Activated CD8-positive, alpha-beta memory T cell treated with anti-CD3 and anti-CD28 coated beads, Interleukin-2, amount 50 U/mL, for 1 hour (primary cell): Measurements from ENCODE around the gene POLR3K.

Experiments used
- DNase-seq: peaks from one replicate; pipeline ENCODE4 v3.0.0-alpha.2; 2020; ENCODE audit errors: extremely low read depth

POLR3K gene

DNA sequence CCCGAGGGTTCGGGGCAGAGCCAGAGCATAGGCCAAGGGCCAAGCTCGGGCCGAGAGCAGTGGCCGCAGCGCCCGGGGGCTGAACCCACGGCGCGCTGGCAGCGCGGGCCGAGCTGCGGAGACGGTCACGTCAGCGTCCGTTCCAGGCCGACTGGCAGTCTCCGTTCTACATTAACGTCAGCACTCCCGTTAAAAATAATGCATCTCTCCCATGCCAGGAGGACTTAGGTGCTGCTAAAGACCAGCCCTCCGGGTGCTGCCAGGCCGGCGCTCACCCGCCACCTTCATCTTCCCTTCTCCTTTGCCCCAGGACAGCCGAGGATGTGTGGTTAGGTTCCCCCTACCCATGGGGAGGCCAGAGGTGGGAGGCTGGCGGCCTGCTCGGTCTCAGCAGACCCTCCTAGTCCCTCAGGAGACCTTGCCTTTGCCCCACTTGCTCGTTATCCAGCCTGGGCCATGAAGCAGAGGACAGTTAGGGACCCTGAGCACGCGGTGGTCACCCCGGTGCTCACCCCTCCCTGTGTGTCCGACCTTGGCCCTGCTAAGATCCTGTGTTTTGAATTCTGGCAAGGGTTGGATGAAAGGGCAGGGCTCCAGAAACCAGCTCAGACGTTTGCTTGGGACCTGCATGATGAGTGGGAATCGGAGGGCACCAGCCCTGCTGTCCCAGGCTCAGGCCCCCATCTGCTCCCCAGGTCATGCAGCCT is 25.2 kb upstream of the POLR3K start:
- DNase-seq, result no peak

DNA sequence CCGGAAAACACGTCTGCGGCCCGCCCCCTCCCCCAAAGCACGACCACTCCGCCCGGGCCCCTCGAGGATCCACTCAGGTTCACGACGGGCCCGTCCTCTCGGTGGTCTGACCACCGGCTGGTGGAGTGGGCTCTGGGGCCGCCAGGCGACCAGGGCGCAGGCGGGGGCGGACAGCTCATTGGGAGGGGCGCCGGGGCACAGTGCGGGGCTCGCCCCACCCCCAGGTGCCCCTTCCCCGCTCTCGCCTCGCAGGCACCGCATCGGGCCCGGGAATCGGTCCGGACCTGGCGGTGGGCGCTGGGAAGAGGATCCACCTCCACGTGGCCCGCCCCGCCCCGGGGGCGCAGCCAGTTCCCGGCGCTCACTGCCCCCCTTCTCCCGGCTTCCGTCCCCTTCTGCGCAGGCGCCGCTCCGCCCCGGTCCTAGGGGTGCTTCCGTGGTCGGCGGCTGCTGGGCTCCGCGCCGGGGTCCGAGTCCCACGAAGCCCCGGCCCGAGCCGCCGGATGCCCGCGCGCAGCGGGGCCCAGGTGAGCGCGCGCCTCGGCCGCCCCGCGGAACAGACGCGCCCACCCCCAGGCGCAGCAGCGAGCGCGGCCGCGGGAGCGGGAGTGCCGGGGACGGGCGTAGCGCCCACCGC is 24.5 kb upstream of the POLR3K start, which contains the start of gene MPG:
MPG (plus strand) TSS at position 419 of the 637 bp plus-strand sequence; CDS start at position 504, 85 bp downstream.
- DNase-seq, result no peak

DNA sequence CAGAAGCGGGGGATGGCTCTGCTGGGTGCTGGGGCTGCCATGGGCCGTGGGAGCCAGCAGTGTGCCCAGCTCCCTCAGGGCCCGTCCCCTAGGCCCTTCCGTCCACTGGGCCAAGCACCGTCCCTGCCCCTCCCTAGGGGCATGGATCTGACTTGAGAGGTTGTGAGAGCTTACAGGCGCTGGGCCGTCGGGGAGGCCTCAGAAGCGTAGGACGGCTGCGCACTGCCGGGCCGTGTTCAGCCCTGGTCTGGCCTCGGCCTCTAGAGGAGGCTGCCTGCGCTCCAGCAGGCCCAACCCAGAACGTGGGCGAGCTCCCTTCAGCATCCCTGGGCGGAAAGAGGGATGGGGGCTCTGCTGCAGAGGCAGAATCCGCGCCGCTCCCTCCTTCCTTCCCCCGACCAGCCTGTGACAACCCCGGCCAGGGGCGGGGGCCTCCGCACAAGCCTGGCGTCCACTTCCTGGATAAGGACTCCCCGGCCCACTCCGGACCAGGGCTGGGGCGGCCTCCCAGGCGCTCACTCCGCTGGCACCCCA is 23.9 kb upstream of the POLR3K start:
- no peak for DNase-seq

DNA sequence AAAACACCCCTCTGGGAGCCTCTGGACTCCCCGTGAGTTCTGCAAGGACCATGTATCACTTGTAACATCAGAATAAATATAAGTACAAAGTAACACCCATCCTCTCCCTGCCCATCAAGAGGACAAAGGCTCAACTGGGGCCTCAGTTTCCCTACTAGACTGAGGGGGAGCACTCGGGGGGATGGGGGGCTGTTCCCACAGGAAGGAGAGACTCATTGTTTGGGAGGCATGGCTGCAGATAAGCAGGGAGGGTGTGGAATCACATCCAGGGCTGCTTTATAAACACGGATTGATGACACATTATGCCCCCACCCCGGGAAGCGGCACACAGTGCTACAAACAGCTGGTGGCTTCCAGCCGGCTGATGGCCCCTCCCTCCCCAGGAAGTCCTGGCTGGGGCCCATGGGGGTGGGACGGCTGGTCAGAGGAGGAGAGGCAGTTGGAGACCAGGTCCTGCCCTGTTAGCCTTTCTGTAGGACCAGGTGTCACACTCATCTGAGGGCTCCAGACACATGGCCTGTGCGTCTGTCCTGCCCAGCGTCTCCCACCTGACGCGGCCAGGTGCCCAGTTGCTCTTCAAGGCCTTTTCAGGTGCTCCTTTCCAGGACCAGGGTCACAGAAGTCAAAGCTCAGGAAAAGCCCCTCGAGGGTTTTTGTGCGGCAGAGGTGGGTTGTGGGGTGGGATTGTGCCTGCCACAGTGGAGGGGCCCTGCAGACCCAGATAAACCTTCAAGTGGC is 23.3 kb upstream of the POLR3K start:
- no peak for DNase-seq

DNA sequence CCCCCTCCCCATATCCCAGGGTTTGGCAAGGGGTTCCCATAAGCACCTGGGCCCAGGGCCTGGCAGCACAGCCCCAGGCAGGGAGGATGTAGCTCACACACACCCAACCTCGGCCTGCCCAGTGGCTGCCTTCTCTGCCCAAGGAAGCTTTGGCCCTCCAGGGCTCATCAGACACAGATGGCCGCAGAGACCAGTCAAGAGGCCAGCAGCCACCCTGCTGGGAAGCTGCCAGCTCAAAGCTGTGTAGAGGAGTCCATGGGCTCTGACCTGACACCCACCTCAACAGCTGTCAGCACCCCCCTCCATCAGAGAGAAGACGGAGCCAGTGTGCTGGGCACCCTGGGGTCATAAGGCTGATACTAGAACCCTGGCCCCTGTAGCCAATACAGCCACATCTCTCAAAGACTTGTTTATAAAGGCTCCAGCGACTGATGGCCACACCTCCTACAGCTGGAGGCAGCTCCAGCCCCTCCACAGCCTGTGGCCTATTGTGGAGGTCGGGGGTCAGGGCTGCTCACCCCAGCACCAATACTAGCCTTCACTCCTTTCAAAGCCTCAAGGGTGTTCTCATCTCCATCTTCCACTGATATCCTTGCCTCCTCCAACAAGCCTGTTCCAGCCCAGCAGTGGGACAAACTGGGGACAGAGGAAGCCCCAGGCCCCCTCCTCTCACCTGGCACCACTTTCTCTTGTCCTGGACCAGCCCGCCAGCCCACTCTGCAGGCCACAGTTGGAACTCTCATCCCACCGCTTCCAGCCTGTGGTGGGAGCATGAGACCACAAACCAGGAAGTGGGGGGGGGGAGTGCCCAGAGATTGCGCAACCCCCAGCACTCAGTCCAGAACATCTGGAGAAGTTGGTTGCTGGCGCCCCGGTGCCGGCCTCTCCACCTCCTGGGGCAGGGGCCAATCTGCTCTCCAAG is 22.4 kb upstream of the POLR3K start:
- no peak for DNase-seq

DNA sequence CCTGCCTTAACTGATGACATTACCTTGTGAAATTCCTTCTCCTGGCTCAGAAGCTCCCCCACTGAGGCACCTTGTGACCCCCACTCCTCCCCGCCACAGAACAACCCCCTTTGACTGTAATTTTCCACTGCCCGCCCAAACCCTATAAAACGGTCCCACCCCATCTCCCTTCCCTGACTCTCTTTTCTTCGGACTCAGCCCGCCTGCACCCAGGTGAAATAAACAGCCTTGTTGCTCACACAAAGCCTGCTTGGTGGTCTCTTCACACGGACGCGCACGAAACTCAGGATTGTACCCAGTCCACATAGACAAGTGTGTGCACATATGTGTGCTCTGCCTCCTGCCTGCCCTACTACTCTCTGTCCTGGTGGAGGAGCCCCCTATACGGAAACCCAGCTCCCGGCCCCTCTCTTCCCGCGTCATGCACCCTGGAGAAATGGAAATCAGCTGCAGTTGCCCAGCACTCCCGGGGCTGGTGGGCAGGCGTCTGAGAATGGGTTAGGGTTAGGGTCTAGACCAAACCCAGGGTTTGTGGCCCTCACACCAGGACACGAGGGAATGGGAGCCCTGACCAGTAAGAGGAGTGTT is 21.4 kb upstream of the POLR3K start:
- no peak for DNase-seq

DNA sequence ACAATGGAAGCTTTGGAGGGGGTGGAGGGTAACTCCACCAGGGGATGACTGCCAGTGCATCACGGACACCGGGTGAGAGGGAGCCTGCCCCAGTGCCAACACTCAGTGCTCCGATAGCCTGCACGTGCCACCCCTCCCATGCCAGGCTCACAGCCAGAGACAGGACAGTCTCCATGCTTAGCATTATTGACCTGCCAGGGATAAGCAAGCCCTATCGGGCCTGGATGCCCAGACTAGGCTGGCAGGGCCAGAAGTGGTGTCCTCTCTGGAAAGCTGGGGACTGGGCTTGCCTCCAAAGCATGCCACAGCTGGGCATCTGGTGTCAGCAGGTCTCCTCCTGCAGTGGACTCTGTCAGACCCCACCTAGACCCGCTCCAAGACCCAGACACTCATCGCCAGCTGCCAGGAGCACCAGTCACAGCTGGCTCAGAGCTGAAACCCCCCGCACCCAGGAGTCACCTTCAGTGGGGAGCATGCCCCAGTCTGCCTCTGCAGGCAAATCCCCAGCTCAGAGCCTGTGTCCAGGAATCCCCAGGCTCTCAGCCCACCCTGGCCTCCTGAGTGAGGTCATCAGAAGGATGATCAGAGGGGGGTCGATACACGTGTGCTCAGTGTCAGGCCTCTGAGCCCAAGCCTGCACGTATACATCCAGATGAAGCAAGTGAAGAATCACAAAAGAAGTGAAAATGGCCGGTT is 20.8 kb upstream of the POLR3K start:
- DNase-seq, result no peak

DNA sequence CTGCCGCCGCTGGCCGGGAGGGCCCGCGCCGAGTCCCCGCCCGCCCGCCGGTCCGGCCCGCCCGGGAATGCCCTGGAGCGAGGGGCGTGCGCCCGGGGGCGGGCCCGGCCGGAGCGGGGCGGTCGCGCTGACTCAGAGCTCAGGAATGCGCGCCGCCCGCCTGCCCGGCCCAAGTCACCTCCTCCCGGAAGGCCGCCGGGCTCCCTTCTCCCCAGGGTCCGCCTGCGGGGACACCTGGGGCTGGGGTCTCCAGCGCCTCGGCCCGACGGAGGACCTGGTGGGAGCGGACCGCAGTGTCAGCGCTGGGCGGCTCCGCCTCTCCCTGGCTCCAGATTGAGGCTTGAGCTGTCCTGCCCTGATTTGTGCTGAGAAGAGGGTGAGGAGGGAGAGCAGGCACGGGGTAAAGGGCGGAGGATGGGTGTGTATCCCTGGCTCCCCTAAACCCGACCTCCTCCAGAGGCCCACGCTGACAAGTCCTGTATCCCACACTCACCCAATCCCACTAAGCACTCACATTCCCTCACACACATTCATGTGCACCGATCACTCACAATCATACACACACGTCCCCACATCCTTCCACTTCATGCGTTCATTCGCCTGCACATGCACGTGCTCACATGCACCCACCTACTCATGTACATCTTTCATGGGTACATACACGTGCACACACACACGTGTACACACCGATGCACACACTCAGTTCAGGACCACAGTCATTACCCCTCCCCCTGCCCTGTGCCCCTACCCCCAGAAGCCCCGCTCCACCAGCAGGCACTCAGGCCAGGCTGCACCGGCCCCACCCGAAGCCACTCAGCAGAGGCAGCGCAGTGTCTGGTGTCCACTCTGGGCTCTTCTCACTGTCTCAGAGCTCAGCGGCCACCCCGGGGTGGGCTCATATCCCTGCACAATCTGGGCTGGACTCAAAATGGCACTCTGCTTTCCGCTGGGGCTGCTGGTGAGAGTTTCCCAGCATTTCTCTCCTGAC is 19.4 kb upstream of the POLR3K start, which contains the start of gene RHBDF1:
RHBDF1 (minus strand) TSS at position 71 of the 988 bp plus-strand sequence. CDS start 7,616 bp downstream, outside the sequence.
- DNase-seq, result no peak

DNA sequence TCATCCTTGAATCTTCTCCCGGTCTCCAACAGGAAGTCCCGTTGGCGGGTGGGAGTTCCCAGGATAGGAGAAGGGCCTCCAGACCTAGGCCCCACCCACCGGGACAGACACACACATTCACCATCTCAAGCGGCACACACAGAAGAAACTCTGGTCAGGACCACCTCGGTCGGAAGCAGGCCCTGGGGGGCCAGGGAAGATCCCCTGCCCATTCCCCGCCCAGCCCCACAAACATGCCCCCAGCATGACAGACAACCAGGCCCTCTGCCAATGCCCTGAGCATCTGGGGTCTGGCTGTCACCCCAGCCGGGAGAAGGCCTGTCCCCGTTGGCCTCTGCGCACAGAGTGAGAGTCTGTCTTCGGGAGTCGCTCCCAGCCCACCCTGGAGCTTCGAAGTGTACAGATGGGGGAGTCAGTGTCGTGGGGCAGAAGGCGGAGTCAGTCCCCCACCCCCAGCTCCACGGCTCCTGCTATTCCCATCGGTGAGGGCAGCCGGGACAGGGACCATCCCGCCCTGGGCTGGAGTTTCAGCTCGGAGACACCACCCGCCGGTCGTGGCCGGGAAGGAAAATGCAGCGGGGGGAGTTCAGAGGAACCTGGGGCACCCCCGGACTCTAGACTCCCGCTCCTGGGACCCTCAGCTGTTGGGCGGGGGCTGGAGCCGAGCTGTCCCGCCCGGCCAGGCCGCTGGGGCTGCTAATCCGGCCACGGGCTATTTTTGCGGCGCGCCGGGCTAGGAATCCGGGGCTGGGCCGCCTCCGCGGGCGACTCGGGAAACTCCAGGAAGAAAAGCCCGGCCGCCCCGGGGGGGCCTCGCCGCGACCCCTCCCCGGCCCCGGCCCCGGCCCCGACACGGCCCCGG is 18.4 kb upstream of the POLR3K start:
- DNase-seq, result no peak

DNA sequence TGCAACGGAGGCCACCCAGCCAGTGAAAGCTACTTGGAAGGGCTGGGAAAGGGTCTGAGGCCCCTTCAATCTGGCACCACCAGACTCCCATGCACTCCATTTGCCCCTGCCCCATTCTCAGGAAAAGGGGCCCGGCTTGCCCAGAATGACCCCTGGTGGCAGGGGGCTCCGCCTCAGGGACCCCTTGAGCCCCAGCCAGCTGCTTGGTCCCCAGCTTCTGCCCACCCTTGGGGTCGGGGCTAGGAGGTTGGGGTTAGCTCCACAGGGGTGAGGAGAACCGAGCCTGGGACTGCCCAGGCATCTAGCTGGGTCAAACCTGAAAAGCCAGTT is 17.8 kb upstream of the POLR3K start:
- DNase-seq, result no peak

DNA sequence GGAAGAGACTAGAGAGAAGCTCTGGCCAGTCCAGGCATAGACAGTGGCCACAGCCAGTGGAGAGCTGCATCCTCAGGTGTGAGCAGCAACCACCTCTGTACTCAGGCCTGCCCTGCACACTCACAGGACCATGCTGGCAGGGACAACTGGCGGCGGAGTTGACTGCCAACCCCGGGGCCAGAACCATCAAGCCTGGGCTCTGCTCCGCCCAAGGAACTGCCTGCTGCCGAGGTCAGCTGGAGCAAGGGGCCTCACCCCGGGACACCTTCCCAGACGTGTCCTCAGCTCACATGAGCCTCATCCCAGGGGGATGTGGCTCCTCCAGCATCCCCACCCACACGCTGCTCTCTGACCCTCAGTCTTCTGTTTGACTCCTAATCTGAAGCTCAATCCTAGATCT is 15.8 kb upstream of the POLR3K start:
- DNase-seq, result no peak

DNA sequence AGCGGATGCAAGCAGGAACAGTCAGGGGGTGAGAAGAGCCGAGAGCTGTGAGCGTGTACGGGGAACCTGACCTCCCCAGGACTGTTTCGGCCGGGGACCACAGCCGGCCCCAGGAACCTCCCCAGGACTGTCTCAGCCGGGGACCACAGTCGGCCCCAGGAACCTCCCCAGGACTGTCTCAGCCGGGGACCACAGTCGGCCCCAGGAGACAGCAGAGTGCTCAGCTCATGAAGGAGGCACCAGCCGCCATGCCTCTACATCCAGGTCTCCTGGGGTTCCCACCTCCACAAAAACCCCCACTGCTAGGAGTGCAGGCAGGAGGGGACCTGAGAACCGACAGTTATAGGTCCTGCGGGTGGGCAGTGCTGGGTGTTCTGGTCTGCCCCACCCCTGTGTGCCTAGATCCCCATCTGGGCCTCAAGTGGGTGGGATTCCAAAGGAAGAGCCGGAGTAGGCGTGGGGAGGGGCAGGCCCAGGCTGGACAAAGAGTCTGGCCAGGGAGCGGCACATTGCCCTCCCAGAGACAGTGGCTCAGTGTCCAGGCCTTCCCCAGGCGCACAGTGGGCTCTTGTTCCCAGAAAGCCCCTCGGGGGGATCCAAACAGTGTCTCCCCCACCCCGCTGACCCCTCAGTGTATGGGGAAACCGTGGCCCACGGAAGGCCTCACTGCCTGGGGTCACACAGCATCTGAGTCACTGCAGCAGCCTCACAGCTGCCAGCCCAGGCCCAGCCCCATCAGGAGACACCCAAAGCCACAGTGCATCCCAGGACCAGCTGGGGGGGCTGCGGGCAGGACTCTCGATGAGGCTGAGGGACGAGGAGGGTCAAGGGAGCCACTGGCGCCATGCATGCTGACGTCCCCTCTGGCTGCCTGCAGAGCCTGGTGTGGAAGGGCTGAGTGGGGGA is 14.7 kb upstream of the POLR3K start:
- no peak for DNase-seq

DNA sequence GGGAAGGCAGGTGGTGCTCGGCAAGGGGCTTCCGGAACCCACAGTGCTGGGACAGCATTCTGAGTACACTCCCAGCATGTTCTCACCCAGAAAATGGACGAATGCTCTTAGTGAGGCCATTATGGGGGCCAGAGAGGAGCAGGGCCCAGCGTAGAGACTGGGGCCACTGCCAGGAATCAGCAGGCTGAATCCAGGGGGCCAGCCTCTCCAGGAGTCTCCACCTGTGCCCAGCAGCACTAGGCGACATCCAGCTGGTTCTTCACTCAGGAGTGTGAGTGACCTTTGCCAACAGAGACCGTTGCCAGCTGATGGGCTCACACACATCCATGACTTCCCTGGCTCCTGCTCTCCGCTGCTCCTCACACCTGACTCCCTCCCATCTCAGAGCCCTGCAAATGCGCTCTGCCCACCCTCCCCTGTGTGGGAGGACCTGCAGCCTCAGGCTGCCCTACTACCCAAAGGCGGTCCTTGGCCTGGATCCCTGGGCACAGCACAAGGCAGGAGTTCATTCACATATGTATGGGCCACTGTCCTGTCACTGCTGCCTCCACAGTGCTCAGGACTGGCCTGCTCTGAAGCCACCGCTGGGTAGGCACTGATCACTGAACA is 13.9 kb upstream of the POLR3K start:
- no peak for DNase-seq

DNA sequence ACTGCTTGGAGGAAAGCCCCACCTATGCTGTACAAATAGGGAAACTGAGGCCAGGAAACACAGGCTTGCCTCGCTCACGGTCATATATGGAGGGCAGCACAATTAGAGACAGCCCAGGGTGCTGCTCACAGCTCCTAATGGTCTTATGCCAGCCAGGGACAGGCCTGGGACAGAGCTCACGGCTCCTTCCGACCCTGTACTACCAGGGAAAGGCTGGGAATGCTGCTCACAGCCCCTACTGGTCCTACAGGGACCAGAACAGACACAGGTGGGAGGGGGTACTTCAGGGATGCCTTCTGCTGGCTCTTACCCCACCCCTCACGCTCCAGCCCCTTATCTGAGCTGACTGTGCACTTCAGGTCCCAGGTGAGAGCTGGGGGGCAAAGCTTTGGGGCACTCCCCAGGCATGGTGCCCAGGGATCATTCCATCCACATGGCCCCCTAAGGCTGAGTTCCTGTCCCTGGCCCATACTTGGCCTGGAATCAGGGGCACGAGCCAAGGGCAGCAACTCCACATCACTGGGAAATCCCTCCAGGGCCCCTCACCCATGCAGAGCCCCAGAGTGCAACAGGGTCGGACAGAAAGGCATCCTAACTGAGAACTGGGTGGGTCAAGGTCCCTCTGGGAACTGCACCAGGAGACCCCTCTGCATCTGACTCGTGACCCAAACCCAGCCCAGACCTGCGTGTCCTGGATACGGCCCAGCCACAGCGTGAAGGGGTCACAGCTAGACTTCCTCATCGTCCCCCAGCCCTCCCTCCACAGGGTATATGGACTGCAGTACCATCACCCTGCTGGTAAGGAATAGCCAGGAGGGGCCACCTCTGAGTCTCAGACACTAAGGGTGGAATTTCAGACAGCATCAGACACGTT is 13.1 kb upstream of the POLR3K start:
- no peak for DNase-seq

DNA sequence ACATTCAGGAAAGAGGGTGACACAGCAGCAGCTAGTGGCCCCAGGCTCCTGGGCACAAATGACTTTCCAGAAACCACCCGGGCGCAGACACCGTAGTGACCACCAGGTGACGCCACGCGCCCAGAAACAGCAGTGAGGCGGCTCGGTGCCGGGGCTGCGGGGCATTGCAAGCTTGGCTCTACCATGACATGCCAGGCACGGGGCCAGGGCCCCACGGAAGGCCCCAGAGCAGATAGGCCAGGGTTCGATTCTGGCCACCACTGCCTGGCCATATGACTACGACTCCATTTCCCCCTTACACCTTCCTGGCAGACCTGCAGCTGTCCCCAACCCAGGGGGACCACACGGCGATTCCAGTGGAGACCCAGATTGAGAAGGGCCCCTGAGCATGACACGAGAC is 12.3 kb upstream of the POLR3K start:
- DNase-seq, result peak; percentile 51

DNA sequence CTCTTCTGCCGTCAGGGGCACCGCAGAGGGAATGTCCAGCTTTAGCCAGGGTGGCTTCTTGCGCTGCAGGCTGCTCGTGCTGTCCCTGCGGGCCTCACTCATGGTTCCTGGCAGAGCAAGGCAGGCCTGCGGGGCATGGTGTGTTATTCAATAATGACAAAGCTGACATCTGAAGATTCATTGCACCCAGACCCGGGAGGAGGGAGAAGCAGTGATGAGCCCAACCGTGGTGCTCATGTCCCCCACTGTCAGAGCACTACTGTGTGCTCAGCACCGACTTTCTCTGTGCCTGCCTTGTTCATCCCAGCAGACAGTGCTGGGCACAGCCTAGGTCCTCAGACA is 11.5 kb upstream of the POLR3K start:
- no peak for DNase-seq
